ENCODE measurements around the gene DGKZ. TPM values are rescaled to one million over a fixed set of nuclear protein-coding genes. Genes with fewer than 3 reads are reported as not detected.

DGKZ gene
- total and polyA plus RNA-seq, 3 experiments from 2014 or later = 85.8 to 87.4 (median 87.2) TPM

DNA sequence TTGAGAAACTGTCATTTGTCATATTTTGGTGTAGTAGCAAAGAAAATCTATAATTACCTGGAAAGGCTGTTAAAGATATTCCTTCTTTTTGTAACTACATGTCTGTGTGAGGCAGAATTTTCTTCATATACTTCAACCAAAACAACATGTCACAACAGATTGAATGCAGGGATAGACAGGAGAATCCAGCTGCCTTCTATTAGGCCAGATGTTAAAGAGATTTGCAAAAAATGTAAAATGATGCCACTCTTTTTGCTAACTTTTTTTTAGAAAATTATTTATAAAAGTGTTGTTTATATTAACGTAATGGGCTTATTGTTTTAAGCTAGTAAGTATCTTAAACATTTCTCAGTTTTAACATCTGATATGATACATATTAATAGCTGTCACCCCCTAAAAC is 12.7 kb downstream of the DGKZ start:
- peaks cover 0 to 34% (median 0%) of the 10 kb centered on the region in 3 donors for H3K36me3 Mint-ChIP-seq
- Histone ChIP-seq H3K4me3 (ENCODE audit: low read length) (no peak overlapping the region), H3K9me3 (ENCODE audit: low read length) (no peaks in the 10 kb centered on the region), H3K27ac (ENCODE audit: low read depth, low read length) (no peak overlapping the region), H3K4me1 (ENCODE audit: insufficient read depth, low read length) (peaks cover 70% of the 10 kb centered on the region), H3K36me3 (ENCODE audit: insufficient read depth, low read length) (peaks cover 21% of the 10 kb centered on the region), H3K27me3 (ENCODE audit: insufficient read depth, low read length, poor library complexity, severe bottlenecking) (no peaks in the 10 kb centered on the region)
- ChIA-PET POLR2A (interaction anchor here (0.7 to 0.8 kb wide), 3 partner anchors 8 to 23 kb away, joined by 4 to 12 read pairs (median 7); no protein-coding TSS in a partner anchor), CTCF (interaction anchor here (1.1 to 16.1 kb wide), 3 partner anchors 9 to 27 kb away, joined by 3 to 358 read pairs (median 4); partner anchors contain the start of gene DGKZ)
- H3K4me1 Mint-ChIP-seq = peaks cover 59 to 86% (median 76%) of the 10 kb centered on the region in 3 donors
- H3K9me3 Mint-ChIP-seq = no peaks in the 10 kb centered on the region
- no peaks in the 10 kb centered on the region for H3K27me3 Mint-ChIP-seq
- DNase-seq = no peak
- H3K4me3 Mint-ChIP-seq = peak overlapping the region in 4 of 7 donors; percentile 66 to 85 (median 84)
- peak overlapping the region in 5 of 8 donors; percentile 17 to 95 (median 75) for H3K27ac Mint-ChIP-seq

- peaks cover 71% of the 10 kb centered on the region for H3K4me1 ChIP-seq (ENCODE audit: insufficient read depth, low read length)
- POLR2A ChIA-PET = interaction anchor here (1.1 to 1.4 kb wide), 2 partner anchors 12 to 31 kb away, joined by 3 to 6 read pairs; no protein-coding TSS in a partner anchor
- peaks cover 21% of the 10 kb centered on the region for H3K36me3 ChIP-seq (ENCODE audit: insufficient read depth, low read length)
- H3K36me3 Mint-ChIP-seq = peaks cover 0 to 38% (median 0%) of the 10 kb centered on the region in 3 donors
- H3K27me3 Mint-ChIP-seq = no peaks in the 10 kb centered on the region
- no peak for DNase-seq
- peaks cover 60 to 90% (median 77%) of the 10 kb centered on the region in 3 donors for H3K4me1 Mint-ChIP-seq
- H3K27me3 ChIP-seq (ENCODE audit: insufficient read depth, low read length, poor library complexity, severe bottlenecking) = no peaks in the 10 kb centered on the region
- no peaks in the 10 kb centered on the region for H3K9me3 ChIP-seq (ENCODE audit: low read length)
- peak overlapping the region; percentile 58 for H3K4me3 ChIP-seq (ENCODE audit: low read length)
- H3K27ac Mint-ChIP-seq = peak overlapping the region; percentile 82 to 96 (median 91)
- H3K9me3 Mint-ChIP-seq = no peaks in the 10 kb centered on the region
- H3K4me3 Mint-ChIP-seq = peak overlapping the region; percentile 77 to 93 (median 85)
- peak overlapping the region; percentile 76 for H3K27ac ChIP-seq (ENCODE audit: low read depth, low read length)
- CTCF ChIA-PET = interaction anchor here (1.1 to 16.1 kb wide), 3 partner anchors 8 to 28 kb away, joined by 3 to 358 read pairs (median 4); partner anchors contain the start of gene DGKZ
These were observed 13.6 kb downstream of the DGKZ start for GRCh38 chr11:46360878-46361277.

DNA sequence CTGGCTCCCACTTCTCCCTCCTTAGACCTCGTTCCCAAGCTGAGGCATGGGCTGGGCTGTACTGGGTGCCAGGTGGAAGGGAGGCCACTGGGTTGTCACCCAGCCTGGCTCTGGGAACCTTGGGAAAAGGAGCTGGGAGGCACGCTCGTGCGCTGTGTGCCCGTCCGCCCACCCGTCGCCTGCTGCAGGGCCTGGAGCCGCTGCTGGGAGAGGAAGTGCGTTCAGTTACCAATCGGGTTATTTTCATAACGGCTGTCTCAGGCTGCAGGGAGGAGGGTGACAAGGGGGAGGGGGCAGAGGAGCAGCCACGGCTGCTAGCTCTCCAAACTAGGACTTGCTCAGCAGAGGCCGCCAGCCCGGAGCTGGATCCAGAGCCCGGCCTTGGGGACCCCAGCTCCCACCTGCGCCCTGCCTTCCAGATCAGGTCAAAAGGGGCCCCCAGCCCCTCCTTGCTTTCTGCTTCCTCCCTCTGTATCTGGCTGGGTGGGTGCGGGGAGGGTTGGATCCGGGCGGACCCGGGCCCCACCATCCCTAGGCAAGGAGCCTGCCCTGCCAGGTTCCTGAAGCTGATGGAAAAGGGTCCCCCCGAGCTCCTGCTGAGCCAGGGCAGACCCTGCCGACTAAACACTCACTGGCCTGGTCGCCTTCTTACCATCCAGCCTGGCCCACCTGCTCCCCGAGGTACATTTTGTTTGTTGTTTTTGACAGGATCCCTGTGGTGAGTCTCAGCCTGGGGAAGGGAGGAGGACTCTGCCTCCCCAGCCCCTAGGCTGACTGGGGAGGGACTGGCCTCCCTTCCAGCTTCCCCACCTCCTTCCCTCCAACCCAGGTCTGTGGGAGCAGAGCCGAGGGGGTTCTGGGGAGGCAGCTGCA is 14.3 kb downstream of the DGKZ start:
- peaks cover 56 to 88% (median 70%) of the 10 kb centered on the region in 3 donors for H3K4me1 Mint-ChIP-seq
- Histone ChIP-seq H3K27ac (ENCODE audit: low read depth, low read length) (peak overlapping the region; percentile 76), H3K9me3 (ENCODE audit: low read length) (no peaks in the 10 kb centered on the region), H3K27me3 (ENCODE audit: insufficient read depth, low read length, poor library complexity, severe bottlenecking) (no peaks in the 10 kb centered on the region), H3K4me1 (ENCODE audit: insufficient read depth, low read length) (peaks cover 66% of the 10 kb centered on the region), H3K4me3 (ENCODE audit: low read length) (peak overlapping the region; percentile 58), H3K36me3 (ENCODE audit: insufficient read depth, low read length) (peaks cover 16% of the 10 kb centered on the region)
- POLR2A ChIA-PET = interaction anchor here (1.1 to 1.4 kb wide), 3 partner anchors 9 to 31 kb away, joined by 3 to 9 read pairs (median 6); no protein-coding TSS in a partner anchor
- DNase-seq = peak; percentile 27 to 73 (median 59)
- peak overlapping the region; percentile 77 to 93 (median 85) for H3K4me3 Mint-ChIP-seq
- H3K9me3 Mint-ChIP-seq = no peaks in the 10 kb centered on the region
- H3K27me3 Mint-ChIP-seq = no peaks in the 10 kb centered on the region
- peak overlapping the region; percentile 82 to 96 (median 91) for H3K27ac Mint-ChIP-seq
- peaks cover 0 to 36% (median 0%) of the 10 kb centered on the region in 3 donors for H3K36me3 Mint-ChIP-seq
- CTCF ChIA-PET = interaction anchor here (2.2 to 16.1 kb wide), 2 partner anchors 11 to 27 kb away, joined by 5 to 358 read pairs; partner anchors contain the start of gene DGKZ

- no peaks in the 10 kb centered on the region for H3K9me3 Mint-ChIP-seq
- no peak for DNase-seq
- H3K27me3 Mint-ChIP-seq = no peaks in the 10 kb centered on the region
- peaks cover 0 to 30% (median 0%) of the 10 kb centered on the region in 3 donors for H3K36me3 Mint-ChIP-seq
- Histone ChIP-seq H3K4me3 (ENCODE audit: low read length) (peak overlapping the region; percentile 47), H3K27ac (ENCODE audit: low read depth, low read length) (peak overlapping the region; percentile 76), H3K9me3 (ENCODE audit: low read length) (no peaks in the 10 kb centered on the region), H3K4me1 (ENCODE audit: insufficient read depth, low read length) (peaks cover 65% of the 10 kb centered on the region), H3K36me3 (ENCODE audit: insufficient read depth, low read length) (peaks cover 16% of the 10 kb centered on the region), H3K27me3 (ENCODE audit: insufficient read depth, low read length, poor library complexity, severe bottlenecking) (no peaks in the 10 kb centered on the region)
- POLR2A ChIA-PET = interaction anchor here (1.4 kb wide), 2 partner anchors 10 to 13 kb away, joined by 6 to 9 read pairs; no protein-coding TSS in a partner anchor
- peak overlapping the region; percentile 59 to 96 (median 67) for H3K27ac Mint-ChIP-seq
- CTCF ChIA-PET = interaction anchor here (2.2 to 16.1 kb wide), 2 partner anchors 12 to 28 kb away, joined by 5 to 358 read pairs; partner anchors contain the start of gene DGKZ
- H3K4me3 Mint-ChIP-seq = peak overlapping the region; percentile 30 to 93 (median 52)
- H3K4me1 Mint-ChIP-seq = peaks cover 54 to 87% (median 64%) of the 10 kb centered on the region in 3 donors
These were observed 15.1 kb downstream of the DGKZ start for GRCh38 chr11:46362156-46363030.

DNA sequence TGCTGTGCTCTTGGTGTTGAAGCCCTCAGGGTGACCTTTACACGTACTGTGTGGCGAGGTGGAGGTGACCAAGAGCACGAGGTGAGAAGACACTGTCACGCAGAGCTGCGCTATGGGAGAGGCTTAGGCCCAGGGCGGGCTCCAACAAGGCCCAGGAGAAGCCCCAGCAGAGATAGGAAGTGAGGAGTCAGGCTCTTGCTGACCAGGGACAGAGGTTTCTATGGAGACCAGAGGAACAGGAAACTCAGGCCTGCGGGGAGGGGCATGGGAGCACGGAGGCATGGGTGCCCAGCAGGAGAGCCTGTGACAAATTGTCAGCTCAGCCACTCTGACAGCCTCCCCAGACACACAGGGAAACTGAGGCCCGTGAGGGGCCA is 15.8 kb downstream of the DGKZ start:
- peak overlapping the region; percentile 76 for H3K27ac ChIP-seq (ENCODE audit: low read depth, low read length)
- H3K4me3 ChIP-seq (ENCODE audit: low read length) = no peak overlapping the region
- peak overlapping the region in 7 of 8 donors; percentile 59 to 78 (median 68) for H3K27ac Mint-ChIP-seq
- H3K9me3 Mint-ChIP-seq = no peaks in the 10 kb centered on the region
- no peaks in the 10 kb centered on the region for H3K27me3 Mint-ChIP-seq
- peaks cover 0 to 36% (median 0%) of the 10 kb centered on the region in 3 donors for H3K36me3 Mint-ChIP-seq
- H3K27me3 ChIP-seq (ENCODE audit: insufficient read depth, low read length, poor library complexity, severe bottlenecking) = no peaks in the 10 kb centered on the region
- POLR2A ChIA-PET = no interaction called here
- no peak for DNase-seq
- peaks cover 47 to 87% (median 59%) of the 10 kb centered on the region in 3 donors for H3K4me1 Mint-ChIP-seq
- H3K4me3 Mint-ChIP-seq = peak overlapping the region in 5 of 7 donors; percentile 21 to 91 (median 54)
- CTCF ChIA-PET = interaction anchor here (2.2 to 16.1 kb wide), 2 partner anchors 13 to 29 kb away, joined by 5 to 358 read pairs; partner anchors contain the start of gene DGKZ
- H3K9me3 ChIP-seq (ENCODE audit: low read length) = no peaks in the 10 kb centered on the region
- H3K4me1 ChIP-seq (ENCODE audit: insufficient read depth, low read length) = peaks cover 59% of the 10 kb centered on the region
- H3K36me3 ChIP-seq (ENCODE audit: insufficient read depth, low read length) = peaks cover 18% of the 10 kb centered on the region

DNA sequence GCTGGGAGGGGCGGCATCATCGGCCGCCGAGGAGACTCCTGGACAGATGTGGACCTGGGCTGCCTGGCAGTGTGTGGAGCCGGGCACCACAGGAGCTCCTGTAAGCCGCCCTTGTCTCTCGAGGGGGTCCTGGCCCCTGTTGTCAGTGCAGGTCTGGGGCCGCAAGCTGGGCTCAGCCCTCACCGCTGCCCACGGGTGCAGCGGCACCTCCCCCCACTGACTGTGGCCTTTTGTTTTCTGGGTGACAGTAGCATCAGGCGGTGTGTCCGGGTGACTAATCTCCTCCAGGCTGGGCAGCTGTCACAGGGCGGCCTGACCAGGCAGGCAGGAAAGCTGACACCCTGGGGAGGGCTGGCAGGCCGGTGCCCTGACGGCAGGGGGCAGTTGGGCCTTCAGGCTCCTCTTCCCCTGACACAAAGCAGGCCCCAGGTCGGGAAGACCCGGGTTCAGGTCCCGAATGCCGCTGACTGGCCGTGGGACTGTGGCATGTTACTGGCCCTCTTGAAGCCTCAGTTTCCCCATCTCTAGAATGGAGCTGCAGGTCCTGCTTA is 16.3 kb downstream of the DGKZ start:
- Mint-ChIP-seq H3K4me1 (peaks cover 48 to 84% (median 55%) of the 10 kb centered on the region in 3 donors), H3K27me3 (no peaks in the 10 kb centered on the region), H3K36me3 (peaks cover 0 to 40% (median 0%) of the 10 kb centered on the region in 3 donors), H3K27ac (peak overlapping the region in 2 of 8 donors; percentile 64 to 66), H3K9me3 (no peaks in the 10 kb centered on the region), H3K4me3 (no peak overlapping the region)
- no peak overlapping the region for H3K4me3 ChIP-seq (ENCODE audit: low read length)
- H3K27me3 ChIP-seq (ENCODE audit: insufficient read depth, low read length, poor library complexity, severe bottlenecking) = no peaks in the 10 kb centered on the region
- POLR2A ChIA-PET = no interaction called here
- no peaks in the 10 kb centered on the region for H3K9me3 ChIP-seq (ENCODE audit: low read length)
- peaks cover 24% of the 10 kb centered on the region for H3K36me3 ChIP-seq (ENCODE audit: insufficient read depth, low read length)
- no peak for DNase-seq
- H3K4me1 ChIP-seq (ENCODE audit: insufficient read depth, low read length) = peaks cover 59% of the 10 kb centered on the region
- CTCF ChIA-PET = interaction anchor here (2.2 to 16.1 kb wide), 2 partner anchors 13 to 29 kb away, joined by 5 to 358 read pairs; partner anchors contain the start of gene DGKZ
- H3K27ac ChIP-seq (ENCODE audit: low read depth, low read length) = no peak overlapping the region

GRCh38 chr11:46364056-46364455 is 16.8 kb downstream of the DGKZ start:
- Histone ChIP-seq H3K27ac (ENCODE audit: low read depth, low read length) (no peak overlapping the region), H3K4me3 (ENCODE audit: low read length) (no peak overlapping the region), H3K36me3 (ENCODE audit: insufficient read depth, low read length) (peaks cover 28% of the 10 kb centered on the region), H3K27me3 (ENCODE audit: insufficient read depth, low read length, poor library complexity, severe bottlenecking) (no peaks in the 10 kb centered on the region), H3K4me1 (ENCODE audit: insufficient read depth, low read length) (peaks cover 59% of the 10 kb centered on the region), H3K9me3 (ENCODE audit: low read length) (no peaks in the 10 kb centered on the region)
- Mint-ChIP-seq H3K4me3 (peak overlapping the region in 1 of 7 donors; percentile 28), H3K27ac (peak overlapping the region in 5 of 8 donors; percentile 24 to 89 (median 42)), H3K9me3 (no peaks in the 10 kb centered on the region), H3K4me1 (peaks cover 48 to 83% (median 55%) of the 10 kb centered on the region in 3 donors), H3K36me3 (peaks cover 0 to 44% (median 0%) of the 10 kb centered on the region in 3 donors), H3K27me3 (peaks cover 0 to 2% of the 10 kb centered on the region in 2 donors)
- ChIA-PET CTCF (interaction anchor here (16.1 kb wide), 1 partner anchor 14 kb away, joined by 358 read pairs; the partner anchor contains the start of gene DGKZ), POLR2A (no interaction called here)
- DNase-seq = no peak
